ENCODE measurements around the gene SLC8B1. TPM values are rescaled to one million over a fixed set of nuclear protein-coding genes. Genes with fewer than 3 reads are reported as not detected.
A peak's percentile ranks its signal among the peaks of the same experiment; 100 is the strongest.
"Not testable (repeated sequence)": the region's sequence is repeated elsewhere in the genome, so short reads cannot be mapped to it uniquely, and the experiment has no call there.

SLC8B1 gene
- total RNA-seq, 1 donor from 2014 or later: 9.0 TPM

- no peak for DNase-seq (ENCODE audit: low read depth)
- TF ChIP-seq CTCF (IDR thresholded peaks at IDR 0.05; ENCODE audit: insufficient read depth, low read length, severe bottlenecking): no peak
- H3K4me3 ChIP-seq (ENCODE audit: low read depth, low read length): no peak overlapping the region
- H3K27me3 ChIP-seq (ENCODE audit: control insufficient read depth, insufficient read depth, low read length): no peaks in the 10 kb centered on the region
- no peak for FAIRE-seq
- H3K36me3 ChIP-seq (ENCODE audit: control insufficient read depth, insufficient read depth, low read length): no peaks in the 10 kb centered on the region
These were observed 26.9 kb upstream of the SLC8B1 start for GRCh38 chr12:113361574-113362370.

DNA sequence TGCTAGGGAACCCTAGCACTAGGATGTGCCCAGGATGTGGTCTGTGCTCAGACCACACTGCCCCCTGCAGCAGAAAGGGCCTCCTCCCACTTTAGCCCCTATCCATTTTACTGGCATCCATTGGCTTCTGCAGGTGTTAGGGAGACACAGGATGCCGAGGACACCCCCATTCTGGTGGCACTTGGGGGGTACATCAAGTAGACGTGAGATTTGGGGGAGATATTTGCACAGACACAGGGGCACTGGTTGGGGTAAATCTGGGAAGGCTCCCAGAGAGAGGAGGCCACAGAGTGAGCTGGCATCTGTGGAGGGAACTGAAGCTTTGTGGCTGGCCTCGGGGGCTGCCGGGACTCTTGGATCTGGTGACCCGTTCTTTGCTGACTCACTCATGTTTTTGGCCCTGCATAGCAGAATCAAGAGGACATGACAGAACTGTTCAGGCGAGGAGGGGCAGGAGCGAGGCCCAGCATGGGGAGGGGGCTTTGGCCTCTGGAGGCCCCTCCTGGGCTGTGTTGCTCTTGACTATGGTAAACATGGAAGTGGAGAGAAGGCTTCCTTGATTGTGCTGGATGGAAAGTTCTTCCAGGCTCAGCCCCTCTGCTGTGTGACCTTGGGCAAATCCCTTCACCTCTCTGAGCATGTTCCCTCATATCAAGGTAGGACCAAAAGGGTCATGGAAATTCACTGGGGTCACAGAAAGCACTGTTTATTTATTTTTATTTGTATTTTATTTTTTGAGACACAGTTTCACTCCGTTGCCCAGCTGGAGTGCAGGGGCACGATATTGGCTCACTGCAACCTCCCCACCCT lies 25.2 kb upstream of the SLC8B1 start:
- FAIRE-seq: no peak
- Histone ChIP-seq H3K36me3 (ENCODE audit: control insufficient read depth, insufficient read depth, low read length) (no peaks in the 10 kb centered on the region), H3K4me3 (ENCODE audit: low read depth, low read length) (no peak overlapping the region), H3K27me3 (ENCODE audit: control insufficient read depth, insufficient read depth, low read length) (no peaks in the 10 kb centered on the region)
- TF ChIP-seq CTCF (IDR thresholded peaks at IDR 0.05; ENCODE audit: insufficient read depth, low read length, severe bottlenecking): no peak
- DNase-seq (ENCODE audit: low read depth): no peak

- no peaks in the 10 kb centered on the region for H3K27me3 ChIP-seq (ENCODE audit: control insufficient read depth, insufficient read depth, low read length)
- FAIRE-seq (no peak), DNase-seq (ENCODE audit: low read depth) (no peak)
- no peak for TF ChIP-seq CTCF (IDR thresholded peaks at IDR 0.05; ENCODE audit: insufficient read depth, low read length, severe bottlenecking)
- H3K4me3 ChIP-seq (ENCODE audit: low read depth, low read length): peak overlapping the region; percentile 82
- H3K36me3 ChIP-seq (ENCODE audit: control insufficient read depth, insufficient read depth, low read length): no peaks in the 10 kb centered on the region
These were observed 24.4 kb upstream of the SLC8B1 start for GRCh38 chr12:113359133-113359938.

GRCh38 chr12:113358381-113359132 lies 23.6 kb upstream of the SLC8B1 start, which contains the start of gene PLBD2:
Gene PLBD2, plus strand, starts transcription at chr12:113358587. Its CDS starts 14 bp downstream, at chr12:113358601.
- DNase-seq (ENCODE audit: low read depth) (peak; percentile 75), FAIRE-seq (no peak)
- Histone ChIP-seq H3K36me3 (ENCODE audit: control insufficient read depth, insufficient read depth, low read length) (no peaks in the 10 kb centered on the region), H3K27me3 (ENCODE audit: control insufficient read depth, insufficient read depth, low read length) (no peaks in the 10 kb centered on the region), H3K4me3 (ENCODE audit: low read depth, low read length) (peak within 1 kb of the TSS; percentile 82)
- TF ChIP-seq CTCF (IDR thresholded peaks at IDR 0.05; ENCODE audit: insufficient read depth, low read length, severe bottlenecking): no peak

DNA sequence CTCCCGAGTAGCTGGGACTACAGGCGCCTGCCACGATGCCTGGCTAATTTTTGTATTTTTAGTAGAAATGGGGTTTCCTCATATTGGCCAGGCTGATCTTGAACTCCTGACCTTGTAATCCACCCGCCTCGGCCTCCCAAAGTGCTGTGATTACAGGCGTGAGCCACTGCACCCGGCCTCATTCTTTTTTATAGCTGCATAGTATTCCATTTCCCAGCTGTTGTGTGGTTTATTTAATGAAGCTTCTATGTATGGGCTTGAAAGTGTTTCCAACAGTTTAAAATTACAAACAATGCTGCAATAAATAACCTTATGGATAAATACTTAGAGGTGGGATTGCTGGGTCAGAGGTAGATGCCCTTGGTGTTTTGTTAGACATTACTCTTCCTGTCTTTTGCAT lies 19.3 kb upstream of the SLC8B1 start:
- H3K27me3 ChIP-seq (ENCODE audit: control insufficient read depth, insufficient read depth, low read length); FAIRE-seq; DNase-seq (ENCODE audit: low read depth); H3K36me3 ChIP-seq (ENCODE audit: control insufficient read depth, insufficient read depth, low read length); H3K4me3 ChIP-seq (ENCODE audit: low read depth, low read length): not testable (repeated sequence)

All from bronchial epithelial cell (primary cell).